ENCODE data around the gene NUDT6. TPM values are rescaled to one million over a fixed set of nuclear protein-coding genes. Genes with fewer than 3 reads are reported as not detected.

NUDT6 gene
- total RNA-seq, 1 experiment from 2014 or later = 9.0 TPM

DNA sequence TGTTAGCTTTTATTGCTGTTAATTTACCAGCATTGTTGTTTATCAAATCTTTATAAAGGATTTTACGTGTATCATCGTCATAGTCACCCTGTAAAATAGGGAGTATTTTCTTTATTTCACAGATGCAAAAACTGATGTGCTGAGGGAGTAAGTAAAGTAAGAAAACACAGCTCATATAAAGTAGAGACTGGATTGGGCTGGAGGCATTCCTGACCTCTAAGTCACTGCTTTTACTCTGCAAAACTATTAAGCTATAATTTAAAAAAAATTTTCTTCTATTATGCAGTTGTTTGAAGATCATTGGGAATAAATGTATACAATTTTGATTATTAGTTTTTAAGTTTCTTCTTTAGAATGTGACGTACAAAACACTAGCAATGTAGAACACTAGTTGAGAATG lies 45.9 kb downstream of the NUDT6 start:
- Histone ChIP-seq H2AFZ (ENCODE audit: low read depth, low read length, poor library complexity, severe bottlenecking) (no peak overlapping the region), H3K27me3 (ENCODE audit: insufficient read depth, low read length) (no peaks in the 10 kb centered on the region), H3K4me2 (ENCODE audit: low read length) (no peak overlapping the region), H3K9ac (ENCODE audit: low read length) (no peak overlapping the region), H3K36me3 (ENCODE audit: control insufficient read depth in 1 of 2, insufficient read depth in 2 of 2, low read length in 2 of 2) (no peaks in the 10 kb centered on the region), H3K4me3 (replicated peaks in 1 of 2; ENCODE audit: low read depth in 1 of 2, low read length in 2 of 2) (no peak overlapping the region), H3K79me2 (ENCODE audit: insufficient read depth, low read length) (no peaks in the 10 kb centered on the region), H4K20me1 (ENCODE audit: insufficient read depth) (no peaks in the 10 kb centered on the region), H3K4me1 (ENCODE audit: control insufficient read depth in 1 of 2, insufficient read depth in 2 of 2, low read length in 2 of 2) (peaks cover 0 to 11% of the 10 kb centered on the region in 2 experiments; a peak in 2 of 4 replicates), H3K27ac (ENCODE audit: low read depth, low read length) (no peak overlapping the region), H3K9me2 (ENCODE audit: insufficient read depth) (no peaks in the 10 kb centered on the region), H3K9me3 (ENCODE audit: control insufficient read depth in 1 of 2, insufficient read depth in 1 of 2, low read depth in 1 of 2, low read length in 2 of 2) (no peaks in the 10 kb centered on the region)
- intact Hi-C loops (cut with micrococcal nuclease) = no loop called here
- TF ChIP-seq, protein P1, sequence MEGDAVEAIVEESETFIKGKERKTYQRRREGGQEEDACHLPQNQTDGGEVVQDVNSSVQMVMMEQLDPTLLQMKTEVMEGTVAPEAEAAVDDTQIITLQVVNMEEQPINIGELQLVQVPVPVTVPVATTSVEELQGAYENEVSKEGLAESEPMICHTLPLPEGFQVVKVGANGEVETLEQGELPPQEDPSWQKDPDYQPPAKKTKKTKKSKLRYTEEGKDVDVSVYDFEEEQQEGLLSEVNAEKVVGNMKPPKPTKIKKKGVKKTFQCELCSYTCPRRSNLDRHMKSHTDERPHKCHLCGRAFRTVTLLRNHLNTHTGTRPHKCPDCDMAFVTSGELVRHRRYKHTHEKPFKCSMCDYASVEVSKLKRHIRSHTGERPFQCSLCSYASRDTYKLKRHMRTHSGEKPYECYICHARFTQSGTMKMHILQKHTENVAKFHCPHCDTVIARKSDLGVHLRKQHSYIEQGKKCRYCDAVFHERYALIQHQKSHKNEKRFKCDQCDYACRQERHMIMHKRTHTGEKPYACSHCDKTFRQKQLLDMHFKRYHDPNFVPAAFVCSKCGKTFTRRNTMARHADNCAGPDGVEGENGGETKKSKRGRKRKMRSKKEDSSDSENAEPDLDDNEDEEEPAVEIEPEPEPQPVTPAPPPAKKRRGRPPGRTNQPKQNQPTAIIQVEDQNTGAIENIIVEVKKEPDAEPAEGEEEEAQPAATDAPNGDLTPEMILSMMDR (IDR thresholded peaks at IDR 0.05 in 2 of 3, conservative IDR thresholded peaks at IDR 0.05 in 1 of 3; ENCODE audit: borderline replicate concordance in 1 of 3, insufficient read depth in 1 of 3, low read depth in 2 of 3, low read length in 2 of 3) = no peak
- ChIA-PET POLR2A (no interaction called here), RAD21 (ENCODE audit: low non-redundant PET in 1 of 2, low total read pairs in 2 of 2, uncharacterized antibody in 2 of 2, unreplicated experiment in 2 of 2) (no interaction called here), CTCF (no interaction called here)
- DNase-seq (ENCODE audit: low read depth, low spot score) (no peak), ATAC-seq (no peak)
- BruUV-seq (replicated peaks) = no TSS peak

DNA sequence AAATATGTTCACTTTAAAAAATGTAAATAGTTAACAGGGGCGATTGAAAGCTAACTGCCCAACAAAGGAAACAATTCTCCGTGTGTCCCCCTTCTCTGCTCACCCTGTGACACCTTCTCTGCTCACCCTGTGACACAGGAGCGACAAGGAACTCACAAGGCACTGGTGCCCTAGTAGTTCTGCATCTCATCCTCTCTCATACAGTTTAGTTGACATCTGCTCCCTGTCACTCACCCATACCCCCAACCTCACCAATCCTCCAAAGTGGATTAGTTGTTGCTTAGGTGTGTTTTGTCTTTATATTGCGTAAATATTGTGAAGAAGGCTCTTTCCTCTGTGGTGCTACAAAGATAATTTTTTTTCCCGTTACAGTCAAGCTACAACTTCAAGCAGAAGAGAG lies 46.4 kb downstream of the NUDT6 start:
- intact Hi-C loops (cut with micrococcal nuclease) = no loop called here
- ChIA-PET CTCF (no interaction called here), RAD21 (ENCODE audit: low non-redundant PET in 1 of 2, low total read pairs in 2 of 2, uncharacterized antibody in 2 of 2, unreplicated experiment in 2 of 2) (no interaction called here), POLR2A (no interaction called here)
- H3K9me3 ChIP-seq (ENCODE audit: control insufficient read depth in 1 of 2, insufficient read depth in 1 of 2, low read depth in 1 of 2, low read length in 2 of 2) = no peaks in the 10 kb centered on the region
- no peak for TF ChIP-seq JUND (IDR thresholded peaks at IDR 0.05)
- no peak for TF ChIP-seq ELF1 (IDR thresholded peaks at IDR 0.05; ENCODE audit: borderline replicate concordance, low read depth)
- TF ChIP-seq ZNF274 (IDR thresholded peaks at IDR 0.05; ENCODE audit: low read depth, low read length) = no peak
- no peak for TF ChIP-seq EZH2phosphoT487 (IDR thresholded peaks at IDR 0.05; ENCODE audit: borderline replicate concordance)
- no peak for TF ChIP-seq YY1 (IDR thresholded peaks at IDR 0.05; ENCODE audit: extremely low read depth, insufficient replicate concordance, low read depth, low read length)
- TF ChIP-seq TCF7L2 (IDR thresholded peaks at IDR 0.05; ENCODE audit: borderline replicate concordance, extremely low read depth, insufficient read depth, insufficient read length) = no peak
- TF ChIP-seq POLR2AphosphoS5 (IDR thresholded peaks at IDR 0.05; ENCODE audit: low read depth, low read length) = no peak
- TF ChIP-seq RAD21 (IDR thresholded peaks at IDR 0.05; ENCODE audit: low read depth) = no peak
- no peak for TF ChIP-seq FOSL1 (IDR thresholded peaks at IDR 0.05; ENCODE audit: low read depth)
- no peak overlapping the region for H2AFZ ChIP-seq (ENCODE audit: low read depth, low read length, poor library complexity, severe bottlenecking)
- H3K36me3 ChIP-seq (ENCODE audit: control insufficient read depth in 1 of 2, insufficient read depth in 2 of 2, low read length in 2 of 2) = no peaks in the 10 kb centered on the region
- H3K9ac ChIP-seq (ENCODE audit: low read length) = no peak overlapping the region
- H3K4me3 ChIP-seq (replicated peaks in 1 of 2; ENCODE audit: low read depth in 1 of 2, low read length in 2 of 2) = no peak overlapping the region
- H3K79me2 ChIP-seq (ENCODE audit: insufficient read depth, low read length) = no peaks in the 10 kb centered on the region
- H4K20me1 ChIP-seq (ENCODE audit: insufficient read depth) = no peaks in the 10 kb centered on the region
- DNase-seq (ENCODE audit: low read depth, low spot score) = no peak
- BruUV-seq (replicated peaks) = no TSS peak
- peaks cover 0 to 11% of the 10 kb centered on the region in 2 experiments; a peak in 2 of 4 replicates for H3K4me1 ChIP-seq (ENCODE audit: control insufficient read depth in 1 of 2, insufficient read depth in 2 of 2, low read length in 2 of 2)
- H3K27me3 ChIP-seq (ENCODE audit: insufficient read depth, low read length) = no peaks in the 10 kb centered on the region
- no peaks in the 10 kb centered on the region for H3K9me2 ChIP-seq (ENCODE audit: insufficient read depth)
- no peak overlapping the region for H3K4me2 ChIP-seq (ENCODE audit: low read length)
- ATAC-seq = no peak
- no peak overlapping the region for H3K27ac ChIP-seq (ENCODE audit: low read depth, low read length)
